Neural progenitor cell (in vitro differentiated cells): ENCODE measurements around the gene ORC2.

Source experiments
- CTCF ChIP-seq: fragments of 200-600 bp; sonication (generic); IDR thresholded peaks from 2 replicates; pipeline ENCODE4 v1.5.1; 2017; ENCODE audit warnings: antibody characterized with exemption, mild to moderate bottlenecking
- EZH2 ChIP-seq: fragments of 200-600 bp; sonication (generic); IDR thresholded peaks from 2 replicates; pipeline ENCODE4 v1.6.1; 2017; ENCODE audit warnings: antibody characterized with exemption, mild to moderate bottlenecking, moderate library complexity

GRCh38 chr2:200976710-200977109 lies 13.2 kb upstream of the ORC2 start:
- TF ChIP-seq CTCF, result no peak
- TF ChIP-seq EZH2, result no peak
